MV-4-11 (cell line): ENCODE measurements around the gene TCF12.

Experiments
- DNase-seq: peaks from one replicate; lab custom pipeline; 2025; lab: John Stamatoyannopoulos, UW

Gene TCF12

GRCh38 chr15:57053470-57053869 lies 135.0 kb downstream of the TCF12 start:
- no peak for DNase-seq

GRCh38 chr15:57054204-57054750 lies 135.8 kb downstream of the TCF12 start:
- no peak for DNase-seq

- DNase-seq: no peak
These were observed 137.9 kb downstream of the TCF12 start for GRCh38 chr15:57056357-57056756.

GRCh38 chr15:57057134-57057930 lies 138.9 kb downstream of the TCF12 start:
- DNase-seq: no peak

DNA sequence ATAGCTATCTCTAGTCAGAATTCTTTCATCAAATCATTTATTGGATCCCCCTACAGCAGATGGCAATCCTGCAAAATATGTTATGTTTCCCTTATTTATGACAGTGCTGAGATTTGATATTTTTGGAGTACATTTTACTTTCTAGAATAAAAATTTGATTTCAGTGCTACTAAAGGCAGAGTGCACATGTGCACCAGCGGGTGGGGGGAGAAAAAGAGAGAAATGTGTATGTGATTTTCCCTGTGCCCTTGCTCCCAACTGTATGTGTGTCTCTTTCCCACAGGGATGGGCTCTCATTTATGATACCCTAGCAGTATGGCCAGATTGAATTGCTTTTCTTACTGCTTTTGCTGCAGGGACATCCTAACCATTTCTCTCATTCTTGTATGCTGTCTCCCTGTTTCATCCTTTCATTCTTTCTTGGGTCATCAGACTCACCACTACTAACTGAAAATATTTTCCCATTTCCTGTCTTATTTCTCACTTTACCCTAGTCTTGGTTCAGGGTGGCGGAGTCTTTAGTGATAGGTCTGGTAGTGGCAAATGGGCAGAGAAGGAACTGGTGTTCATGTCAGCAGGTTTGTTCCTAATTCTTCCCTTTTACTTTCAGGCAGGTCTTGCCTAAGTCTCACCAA lies 140.7 kb downstream of the TCF12 start:
- DNase-seq: no peak

DNA sequence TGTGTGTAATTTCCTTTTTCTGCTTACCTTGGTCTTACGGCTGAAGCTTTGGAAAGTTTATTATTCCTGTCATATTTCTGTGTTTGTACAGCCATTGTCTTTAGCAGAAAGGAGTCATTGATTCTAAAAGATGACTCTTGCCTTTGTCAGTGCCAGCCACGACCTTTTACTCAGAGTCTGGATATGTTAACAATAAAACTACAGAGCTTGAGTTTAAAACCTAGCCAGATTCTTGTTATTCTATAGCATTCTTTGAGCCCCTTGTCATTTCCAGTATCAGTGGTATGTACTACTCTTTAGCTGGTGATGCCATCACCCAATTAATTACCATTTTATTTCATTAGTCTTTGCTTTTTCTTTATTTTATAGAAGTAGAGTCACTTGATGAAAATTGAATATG lies 142.4 kb downstream of the TCF12 start:
- no peak for DNase-seq

DNA sequence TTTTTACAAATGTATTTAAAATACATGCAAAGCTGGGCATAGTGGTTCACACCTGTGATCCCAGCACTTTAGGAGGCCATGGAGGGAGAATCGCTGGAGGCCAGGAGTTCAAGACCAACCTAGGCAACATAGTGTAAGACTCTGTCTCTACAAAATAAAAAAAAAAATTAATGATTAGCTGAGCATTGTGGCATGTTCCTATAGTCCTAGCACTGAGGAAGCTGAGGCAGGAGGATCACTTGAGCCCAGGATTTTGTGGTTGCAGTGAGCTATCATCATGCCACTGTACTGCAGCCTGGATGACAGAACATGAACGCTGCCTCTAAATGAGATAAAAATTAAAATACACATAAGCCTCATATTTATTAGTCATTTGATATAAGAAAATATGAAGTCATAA lies 142.8 kb downstream of the TCF12 start:
- DNase-seq: no peak

DNA sequence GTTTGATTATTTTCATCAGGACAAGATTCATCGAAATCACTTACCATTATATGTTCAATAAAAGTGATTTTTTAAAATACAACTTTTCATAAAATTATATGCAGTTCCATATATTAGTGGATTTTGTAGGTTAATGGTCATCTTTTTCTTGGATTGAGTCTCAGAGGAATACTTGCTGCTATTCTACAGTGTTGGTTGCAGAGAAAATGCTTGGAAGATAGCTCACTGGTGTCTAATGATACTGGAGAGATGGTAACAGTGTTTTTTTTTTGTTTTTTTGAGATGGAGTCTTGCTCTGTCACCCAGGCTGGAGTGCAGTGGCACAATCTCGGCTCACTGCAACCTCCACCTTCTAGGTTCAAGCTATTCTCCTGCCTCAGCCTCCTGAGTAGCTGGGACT lies 143.3 kb downstream of the TCF12 start:
- no peak for DNase-seq

DNA sequence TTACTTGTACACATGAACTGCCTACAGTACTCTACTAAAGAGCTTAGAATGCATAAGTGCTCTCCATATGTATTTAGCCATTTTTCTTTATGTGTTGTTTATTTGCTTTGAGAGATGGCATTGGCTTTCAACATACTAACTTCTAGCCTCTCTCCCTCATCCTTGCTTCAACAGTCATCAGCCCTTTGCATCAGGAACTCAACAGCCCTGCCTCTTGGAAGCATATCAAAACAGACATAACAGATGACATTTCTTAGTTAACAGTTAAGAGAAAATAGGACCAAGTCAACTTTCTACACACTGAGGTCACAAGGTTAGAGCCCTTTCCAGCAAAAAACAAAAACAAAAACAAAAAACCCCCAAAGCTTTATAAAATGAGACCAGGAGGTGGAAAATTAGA lies 145.6 kb downstream of the TCF12 start:
- DNase-seq: no peak

DNA sequence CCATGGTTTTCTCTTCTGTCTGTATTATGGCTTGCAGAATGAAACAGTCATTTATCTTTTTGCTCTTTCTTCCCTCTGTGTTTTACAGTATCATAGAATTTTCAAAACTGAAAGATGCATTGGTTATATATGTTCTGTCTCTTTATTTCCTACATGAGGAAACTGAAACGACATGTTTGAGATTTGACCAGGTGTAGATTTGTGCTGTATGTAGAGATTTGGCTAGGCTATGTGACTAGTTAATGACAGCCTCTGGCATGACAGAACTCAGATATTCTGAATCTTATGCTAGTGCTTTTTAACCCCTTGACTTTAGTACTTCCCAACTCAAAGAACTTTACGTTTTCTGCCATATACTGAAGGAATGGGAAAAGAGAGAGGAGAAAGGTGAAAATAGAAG lies 151.0 kb downstream of the TCF12 start:
- no peak for DNase-seq

DNA sequence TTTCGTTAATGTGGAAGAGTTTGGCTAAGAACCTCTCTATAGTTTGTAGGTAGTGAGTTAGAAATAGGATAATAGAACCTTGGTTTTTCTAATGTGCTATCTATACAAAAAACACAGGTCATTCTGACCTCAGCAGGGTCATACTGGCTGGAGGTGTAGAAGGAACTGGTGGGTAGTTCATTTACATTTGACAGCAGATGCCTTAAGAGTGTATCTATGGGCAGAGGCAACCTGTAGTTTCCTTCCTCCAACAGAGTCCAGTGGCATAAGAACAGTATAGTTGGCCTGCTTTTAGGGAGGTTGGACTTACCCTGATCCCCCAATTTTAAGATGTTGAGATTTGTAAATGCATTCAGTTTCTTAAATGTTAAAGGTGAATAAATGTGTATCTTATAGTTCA lies 152.2 kb downstream of the TCF12 start:
- DNase-seq: no peak

DNA sequence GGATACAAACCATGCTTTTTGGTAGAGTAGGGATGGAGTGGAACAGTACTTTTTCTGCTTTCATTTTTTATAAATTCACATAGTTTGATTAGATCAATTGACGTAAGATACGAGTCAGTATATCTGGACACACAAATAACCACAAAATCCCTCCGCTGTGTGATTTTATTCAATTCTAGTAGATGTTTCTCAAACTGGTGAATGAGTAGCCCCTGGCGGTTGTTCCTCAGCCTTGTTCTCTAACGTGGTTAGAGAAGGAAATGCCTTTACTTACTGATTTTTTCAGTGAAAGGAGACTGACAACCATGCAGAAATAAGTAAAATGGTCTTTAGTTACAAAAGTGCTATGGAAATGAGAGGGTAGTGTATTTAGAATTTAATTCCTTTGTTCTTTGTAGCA lies 161.0 kb downstream of the TCF12 start:
- peak; percentile 62 for DNase-seq

DNA sequence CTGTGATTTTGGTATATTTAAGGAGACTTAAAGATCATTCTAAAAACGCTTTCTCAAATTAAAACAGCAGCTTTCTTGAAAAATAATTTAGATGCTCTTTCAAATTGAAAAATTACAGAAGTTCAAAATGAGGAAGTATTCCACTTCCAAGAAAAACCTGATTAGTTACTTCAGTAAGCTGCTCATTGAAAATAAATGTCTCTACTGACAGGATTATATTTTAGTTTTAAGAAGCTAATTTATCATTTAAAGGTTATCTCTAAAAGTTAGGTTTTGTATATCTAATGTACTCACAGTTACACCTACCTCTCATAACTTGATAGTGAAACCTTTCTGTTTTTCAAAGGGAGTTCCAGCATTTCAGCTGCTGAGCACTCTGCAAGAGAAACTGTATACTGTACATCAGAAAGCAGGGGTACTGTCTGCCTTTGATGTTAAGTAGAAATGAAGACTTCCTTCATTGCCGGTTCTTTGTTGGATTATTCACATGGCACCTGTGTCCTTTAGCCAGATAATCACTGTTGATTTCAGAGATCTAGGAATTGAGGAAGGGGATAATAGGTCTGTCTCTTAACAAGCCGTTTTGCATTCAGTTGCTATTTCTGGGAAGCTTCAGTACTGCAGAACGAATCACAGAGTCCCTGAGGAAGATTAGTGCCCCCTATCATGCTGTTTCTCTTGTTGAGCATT lies 161.6 kb downstream of the TCF12 start:
- DNase-seq: peak; percentile 61

DNA sequence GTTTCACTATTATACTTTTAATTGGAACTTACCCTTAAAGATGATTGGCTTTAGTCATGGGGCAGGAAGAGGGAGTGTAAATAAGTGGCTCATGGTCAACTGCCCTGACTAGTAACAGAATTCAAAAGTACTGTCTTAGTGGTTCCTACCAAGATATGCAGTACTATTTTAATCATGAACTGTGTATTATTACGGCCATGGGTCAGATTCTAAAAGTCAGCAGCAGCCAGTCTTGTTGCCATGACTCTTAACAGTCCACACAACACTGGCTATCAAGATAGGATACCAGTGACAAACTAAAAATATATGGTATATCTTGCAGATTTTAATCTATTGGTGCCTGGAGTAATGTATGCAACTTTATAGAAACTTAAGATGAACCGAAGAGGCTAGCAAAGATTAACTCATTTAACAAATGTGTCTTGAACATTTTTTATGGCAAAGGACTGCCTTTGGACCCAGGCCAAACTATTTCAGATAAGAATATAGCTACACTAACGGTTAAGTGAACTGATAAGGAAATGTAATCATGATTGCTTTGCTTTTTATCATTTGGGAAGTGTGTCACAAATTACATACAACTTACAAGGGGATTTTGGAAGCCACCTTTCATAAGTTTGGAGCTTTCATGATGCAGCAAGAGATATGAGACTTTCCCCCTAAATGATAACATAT lies 163.7 kb downstream of the TCF12 start:
- no peak for DNase-seq

- no peak for DNase-seq
These were observed 165.7 kb downstream of the TCF12 start for GRCh38 chr15:57084192-57084591.

GRCh38 chr15:57085267-57085666 lies 166.8 kb downstream of the TCF12 start:
- DNase-seq: no peak

GRCh38 chr15:57086857-57087427 lies 168.5 kb downstream of the TCF12 start:
- no peak for DNase-seq

DNA sequence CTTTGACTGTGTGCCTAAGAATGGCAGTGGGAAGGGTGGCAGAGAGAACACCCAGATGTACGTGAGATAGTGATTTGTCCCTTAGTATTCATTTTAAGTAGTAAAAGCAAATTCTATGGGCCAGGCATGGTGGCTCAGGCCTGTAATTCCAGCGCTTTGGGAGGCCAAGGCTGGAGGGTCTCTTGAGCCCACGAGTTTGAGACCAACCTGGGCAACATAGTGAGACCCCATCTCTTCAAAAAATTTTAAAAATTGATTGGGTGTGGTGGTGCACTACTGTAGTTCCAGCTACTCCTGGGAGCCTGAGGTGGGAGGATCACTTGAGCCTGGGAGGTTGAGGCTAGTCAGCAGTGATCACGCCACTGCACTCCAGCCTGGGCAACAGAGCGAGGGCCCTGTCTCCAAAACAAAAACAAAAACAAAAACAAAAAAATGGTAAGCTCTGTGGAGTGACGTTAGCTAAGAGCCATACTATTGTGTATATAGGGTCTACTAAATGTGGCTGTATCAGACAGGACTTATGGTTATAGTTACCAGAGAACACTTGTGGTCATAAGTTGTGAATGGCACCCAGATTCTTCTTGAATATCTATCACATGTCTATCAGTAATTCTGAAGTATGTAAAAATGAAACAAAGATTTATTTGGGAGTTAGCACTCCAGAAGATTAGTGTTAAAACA lies 171.5 kb downstream of the TCF12 start:
- DNase-seq: no peak

DNA sequence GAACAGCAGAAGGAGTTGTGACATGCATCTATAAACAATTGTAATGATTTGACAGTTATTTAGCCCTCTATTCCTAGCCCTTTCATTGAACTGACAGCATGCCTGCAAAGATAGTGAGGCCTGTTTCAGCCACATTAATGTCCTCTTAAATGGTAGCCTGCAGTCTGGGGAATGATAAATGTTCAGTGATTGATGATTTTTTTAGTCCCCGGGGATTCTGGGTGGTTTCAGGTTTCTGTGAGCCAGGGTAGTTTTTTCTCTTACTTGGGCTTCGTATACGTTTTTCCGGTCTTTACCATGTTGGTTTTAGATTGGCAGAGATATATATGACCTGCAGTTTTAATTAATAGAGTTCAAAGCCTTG lies 172.0 kb downstream of the TCF12 start:
- DNase-seq: no peak

GRCh38 chr15:57091636-57092035 lies 173.2 kb downstream of the TCF12 start:
- no peak for DNase-seq

GRCh38 chr15:57092252-57092651 lies 173.8 kb downstream of the TCF12 start:
- DNase-seq: no peak
